NCI-H2227 (cell line): ENCODE measurements around the gene AJAP1.

ENCODE experiments used
- DNase-seq: peaks from one replicate; lab custom pipeline; 2025; ENCODE audit not compliant: unreplicated experiment; lab: John Stamatoyannopoulos, UW

AJAP1 gene

GRCh38 chr1:4801192-4801924 is 146.9 kb downstream of the AJAP1 start:
- no peak for DNase-seq

- no peak for DNase-seq
Measured at GRCh38 chr1:4802024-4802423, 147.6 kb downstream of the AJAP1 start.

- DNase-seq = no peak
Measured at GRCh38 chr1:4803335-4803734, 148.9 kb downstream of the AJAP1 start.

GRCh38 chr1:4805987-4806386 is 151.6 kb downstream of the AJAP1 start:
- DNase-seq = no peak

- DNase-seq = no peak
Measured at GRCh38 chr1:4820543-4820942, 166.1 kb downstream of the AJAP1 start.

GRCh38 chr1:4825800-4826450 is 171.5 kb downstream of the AJAP1 start:
- no peak for DNase-seq

- DNase-seq = no peak
Measured at GRCh38 chr1:4830707-4831106, 176.3 kb downstream of the AJAP1 start.

GRCh38 chr1:4836574-4836973 is 182.2 kb downstream of the AJAP1 start:
- DNase-seq = no peak

- DNase-seq = no peak
Measured at GRCh38 chr1:4837031-4837600, 182.7 kb downstream of the AJAP1 start.

GRCh38 chr1:4837752-4838151 is 183.3 kb downstream of the AJAP1 start:
- DNase-seq = no peak

- no peak for DNase-seq
Measured at GRCh38 chr1:4838231-4838630, 183.8 kb downstream of the AJAP1 start.
